Activated T-cell treated with anti-CD3 and anti-CD28 coated beads, Interleukin-2, amount 50 U/mL, for 1 hour (primary cell): Measurements from ENCODE around the gene EPB41.
"Not testable (repeated sequence)": the region's sequence is repeated elsewhere in the genome, so short reads cannot be mapped to it uniquely, and the experiment has no call there.

Source experiments
- DNase-seq: peaks from one replicate; pipeline ENCODE4 v3.0.0-alpha.2; 2020

Gene EPB41

GRCh38 chr1:28928314-28928941 lies 14.1 kb downstream of the EPB41 start:
- no peak for DNase-seq

- no peak for DNase-seq
Measured at GRCh38 chr1:28933277-28933676, 18.9 kb downstream of the EPB41 start.

DNA sequence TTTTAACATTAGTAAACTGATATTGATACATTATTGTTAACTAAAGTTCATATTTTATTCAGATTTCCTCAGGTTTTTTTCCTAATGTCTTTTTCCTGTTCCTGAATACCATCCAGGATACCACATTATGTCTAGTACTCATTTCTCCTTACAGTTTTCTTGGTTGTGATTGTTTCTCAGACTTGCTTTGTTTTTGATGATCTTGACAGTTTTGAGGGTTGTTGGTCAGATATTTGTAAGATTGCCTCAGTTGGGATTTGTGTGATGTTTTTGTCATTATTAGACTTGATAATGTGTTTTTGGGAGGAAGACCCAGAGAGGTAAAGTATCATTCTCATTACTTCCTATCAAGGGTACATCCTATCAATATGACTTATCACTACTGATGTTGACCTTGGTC lies 19.5 kb downstream of the EPB41 start:
- DNase-seq, result no peak

DNA sequence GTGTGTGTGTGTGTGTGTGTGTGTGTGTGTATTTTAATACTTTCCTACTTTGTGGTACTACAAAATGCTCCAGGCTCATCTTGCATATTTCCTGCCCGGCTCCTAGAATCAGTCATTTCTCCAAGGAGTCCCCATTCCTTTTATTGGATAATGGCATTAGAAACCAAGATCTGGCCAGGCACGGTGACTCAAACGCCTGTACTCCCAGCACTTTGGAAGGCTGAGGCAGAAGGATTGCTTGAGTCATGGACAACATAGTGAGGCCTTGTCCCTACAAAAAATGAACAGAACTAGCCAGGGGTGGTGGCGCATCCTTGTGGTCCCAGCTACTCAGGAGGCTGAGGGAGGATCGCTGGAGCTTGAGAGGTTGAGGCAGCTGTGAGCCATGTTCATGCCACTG lies 20.3 kb downstream of the EPB41 start:
- no peak for DNase-seq

DNA sequence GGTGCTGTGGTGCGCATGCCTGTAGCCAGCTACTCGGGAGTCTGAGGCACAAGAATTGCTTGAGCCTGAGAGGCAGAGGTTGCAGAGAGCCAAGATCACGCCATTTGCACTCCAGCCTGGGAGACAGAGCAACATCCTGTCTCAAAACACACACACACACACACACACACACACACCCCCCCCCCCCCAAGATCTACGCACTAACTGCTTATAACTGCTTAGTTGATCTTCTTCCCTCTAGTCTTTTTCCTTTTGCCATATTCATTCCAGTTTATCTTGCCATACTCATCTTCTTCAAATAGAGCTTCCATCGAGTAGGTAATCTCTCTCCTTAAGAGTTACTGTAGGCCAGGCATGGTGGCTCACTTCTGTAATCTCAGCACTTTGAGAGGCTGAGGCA lies 20.9 kb downstream of the EPB41 start:
- DNase-seq, result no peak

- no peak for DNase-seq
Measured at GRCh38 chr1:28936094-28936493, 21.7 kb downstream of the EPB41 start.

- DNase-seq, result no peak
Measured at GRCh38 chr1:28936528-28936927, 22.2 kb downstream of the EPB41 start.

- not testable (repeated sequence) for DNase-seq
Measured at GRCh38 chr1:28943581-28943980, 29.2 kb downstream of the EPB41 start.

DNA sequence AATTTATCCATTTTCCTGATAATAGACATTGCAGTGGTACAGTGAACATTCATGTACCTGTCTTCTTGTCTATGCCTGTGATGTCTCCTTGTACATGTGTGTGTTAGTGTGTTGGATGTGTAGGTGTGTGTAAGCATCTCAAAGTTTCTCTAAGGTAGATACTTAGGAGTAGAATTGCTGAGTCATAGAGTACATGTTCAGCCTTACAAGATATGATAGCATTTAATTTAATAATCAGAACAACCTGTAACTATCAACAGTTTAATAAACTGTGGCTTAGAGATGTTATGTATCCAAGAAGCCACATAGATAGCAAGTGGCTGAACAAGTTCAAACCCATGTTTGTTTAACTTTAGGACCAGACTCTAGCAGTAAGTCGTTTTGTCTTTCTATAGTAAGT lies 35.6 kb downstream of the EPB41 start:
- DNase-seq, result no peak

DNA sequence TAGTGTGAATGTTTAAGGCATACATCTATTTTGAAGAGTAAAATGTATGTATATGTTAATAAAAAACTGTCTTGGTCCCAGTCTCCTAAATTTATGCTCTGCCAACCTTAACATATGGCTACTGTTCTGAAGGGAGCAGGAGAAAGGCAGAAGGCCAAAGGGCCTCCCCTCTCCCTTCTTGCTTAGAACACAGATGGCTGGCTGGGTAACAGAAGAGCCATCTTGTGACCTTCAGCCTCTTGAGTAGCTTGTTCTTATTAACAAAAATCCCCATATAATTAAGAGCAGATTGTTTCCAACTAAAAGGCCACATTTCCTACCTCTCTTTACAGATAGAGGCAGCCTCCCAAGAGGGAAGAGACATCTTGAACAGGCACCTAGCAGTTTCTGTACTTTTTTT lies 36.1 kb downstream of the EPB41 start:
- no peak for DNase-seq

DNA sequence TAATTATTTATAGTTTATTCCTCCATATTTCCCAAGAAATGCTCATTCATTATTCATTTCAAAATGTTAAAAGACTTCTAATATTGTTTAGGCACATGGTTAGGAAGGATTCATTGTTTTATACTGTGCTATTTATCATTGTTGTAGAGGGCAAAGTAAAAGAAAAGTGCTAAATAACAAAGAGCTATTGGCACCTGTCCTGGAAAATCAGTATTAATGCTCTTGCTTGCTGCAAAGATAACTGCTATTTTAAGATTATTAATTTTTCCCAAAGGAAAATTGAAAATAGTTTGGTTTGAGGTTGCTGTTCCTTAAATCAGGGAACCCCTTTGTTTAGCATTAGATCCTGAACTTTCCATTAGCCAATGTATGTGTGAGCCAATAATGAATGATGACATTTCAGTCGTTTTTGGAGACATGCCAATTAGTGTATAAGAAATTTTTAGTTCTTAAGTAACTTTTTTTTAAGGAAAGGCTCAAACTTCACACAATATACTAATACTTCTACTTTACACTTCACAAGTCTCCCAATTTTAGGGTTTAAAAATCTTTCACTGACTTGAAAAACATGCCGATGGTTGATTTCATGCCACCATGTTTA lies 39.9 kb downstream of the EPB41 start:
- DNase-seq, result no peak

GRCh38 chr1:28956038-28956464 lies 41.7 kb downstream of the EPB41 start:
- DNase-seq, result no peak

- DNase-seq, result not testable (repeated sequence)
Measured at GRCh38 chr1:28962114-28962831, 47.9 kb downstream of the EPB41 start.

DNA sequence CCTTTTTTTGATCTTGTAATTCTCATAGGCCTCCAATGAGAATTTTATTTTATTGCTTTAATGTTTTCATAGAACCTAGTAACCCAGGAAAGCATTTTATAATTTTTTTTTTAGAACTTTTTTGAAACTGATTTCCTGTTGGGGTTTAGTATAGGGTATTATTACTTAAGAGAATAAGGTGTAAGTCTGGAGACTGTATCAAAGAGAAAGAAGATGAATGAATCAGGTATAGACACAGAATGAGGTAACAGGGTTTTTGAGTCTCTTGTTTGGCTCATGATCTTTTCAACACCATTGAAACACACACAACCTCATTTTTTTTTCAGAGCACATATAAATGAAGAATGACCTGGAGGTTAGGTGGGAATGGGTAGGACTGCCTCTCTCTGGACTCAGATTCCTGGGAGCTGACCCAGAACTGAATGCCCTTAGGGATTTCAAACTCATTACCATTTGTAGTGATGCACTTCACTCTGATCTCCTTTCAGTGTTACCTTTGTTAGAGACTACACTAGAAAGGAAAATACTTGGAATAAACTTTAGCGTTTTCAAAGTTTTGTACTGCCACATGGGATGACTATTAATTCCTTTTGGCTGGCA lies 51.0 kb downstream of the EPB41 start:
- DNase-seq, result no peak

DNA sequence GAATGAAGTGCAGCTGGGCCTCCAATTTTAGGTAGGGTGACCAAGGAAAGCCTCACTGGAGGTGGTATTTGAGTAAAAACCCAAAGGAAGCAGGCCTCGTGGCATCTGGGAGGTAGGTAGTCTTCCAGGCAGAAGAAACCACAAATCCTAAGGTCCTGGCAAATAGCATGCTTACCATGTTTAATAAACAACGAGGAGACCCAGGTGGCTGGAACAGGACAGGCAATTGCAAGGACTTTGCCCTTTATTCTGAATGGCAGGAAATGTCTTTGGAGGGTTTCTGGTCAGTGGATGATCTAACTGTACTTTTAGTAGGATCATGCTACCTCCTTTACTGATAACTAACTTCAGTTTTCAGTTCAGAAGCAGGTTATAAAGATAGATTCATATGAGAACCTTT lies 52.2 kb downstream of the EPB41 start:
- DNase-seq, result no peak

- DNase-seq, result no peak
Measured at GRCh38 chr1:28971980-28972771, 57.8 kb downstream of the EPB41 start.

- no peak for DNase-seq
Measured at GRCh38 chr1:28973596-28974421, 59.4 kb downstream of the EPB41 start.

DNA sequence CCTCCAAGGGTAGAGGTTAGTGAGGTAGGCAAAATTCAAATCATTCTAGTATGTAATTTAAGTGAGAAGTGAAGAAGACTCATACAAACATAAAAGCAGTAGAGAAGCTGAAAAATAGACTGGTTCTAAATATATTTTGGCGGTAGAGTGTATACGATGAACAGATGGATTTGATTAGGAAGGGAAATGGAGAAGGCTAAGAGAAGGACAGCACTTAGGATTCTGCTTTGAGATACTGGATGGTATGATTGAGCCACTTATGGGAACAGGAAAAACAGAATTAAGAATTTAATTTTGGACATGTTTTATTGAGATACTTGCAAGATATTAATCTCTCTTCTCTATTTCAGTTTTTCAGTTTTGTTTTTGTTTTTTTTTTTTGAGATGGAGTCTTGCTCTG lies 60.1 kb downstream of the EPB41 start:
- no peak for DNase-seq

- DNase-seq, result no peak
Measured at GRCh38 chr1:28976248-28976647, 61.9 kb downstream of the EPB41 start.

- no peak for DNase-seq
Measured at GRCh38 chr1:28981210-28981609, 66.8 kb downstream of the EPB41 start.

DNA sequence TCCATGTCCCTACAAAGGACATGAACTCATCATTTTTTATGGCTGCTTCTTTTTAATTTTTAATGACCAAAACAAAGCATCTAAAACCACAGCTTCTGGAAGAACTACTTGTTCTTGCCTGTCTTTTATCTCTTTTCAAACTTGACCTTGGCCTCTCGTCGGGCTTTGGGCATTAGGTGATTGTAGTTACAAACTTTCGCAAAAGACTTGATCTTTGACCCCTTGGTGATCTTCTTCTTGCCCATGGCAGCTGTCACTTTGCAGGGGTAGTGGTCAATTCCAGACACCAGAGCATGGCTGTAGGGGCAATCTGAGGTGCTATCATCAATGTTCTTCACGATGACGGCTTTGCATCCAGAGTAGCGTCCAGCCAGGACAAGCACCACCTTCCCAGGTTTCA lies 67.8 kb downstream of the EPB41 start:
- DNase-seq, result no peak

DNA sequence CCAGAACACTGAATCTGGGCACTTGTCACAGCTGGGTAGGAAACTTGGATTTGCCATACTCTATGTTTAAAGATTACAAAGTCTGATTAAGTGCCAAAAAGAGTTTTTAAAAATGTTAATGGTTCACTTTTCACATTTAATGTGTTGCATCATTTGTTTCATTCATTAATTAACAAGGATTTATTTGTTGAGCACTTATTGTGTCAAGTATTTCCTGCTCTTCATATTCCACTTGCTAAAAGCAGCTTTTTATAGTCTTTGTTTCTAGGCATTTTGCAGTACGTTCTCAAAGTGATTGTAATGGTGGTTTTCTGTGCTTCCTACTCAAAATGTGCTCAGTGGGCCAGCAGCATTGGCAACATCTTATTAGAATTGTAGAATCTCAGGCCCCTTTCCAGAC lies 68.7 kb downstream of the EPB41 start:
- DNase-seq, result no peak
